Kidney (tissue), 14 donors: ENCODE measurements around the gene KNCN. TPM values are rescaled to one million over a fixed set of nuclear protein-coding genes. Genes with fewer than 3 reads are reported as not detected.

Experiments used
- DNase-seq, 5 donors: peaks; one replicate each; pipeline ENCODE4 v3.0.0-alpha.2; 2013 to 2020
- FAIRE-seq: peaks from 2 replicates; lab custom pipeline; 2012; peaks lifted over from hg19 to GRCh38; lab: Jason Lieb, UNC
- H3K27ac ChIP-seq, 2 donors: one replicate each; pipeline ENCODE4 v1.7.0; 2013; ENCODE audit warnings: low read depth in 2 of 2, low read length in 2 of 2, inconsistent platforms in 1 of 2
- H3K27me3 ChIP-seq: one replicate; pipeline ENCODE4 v1.7.1; 2013; ENCODE audit warnings: low read length, inconsistent platforms; ENCODE audit not compliant: control insufficient read depth, insufficient read depth
- H3K36me3 ChIP-seq, 3 donors: one replicate each; pipeline versions ENCODE4 v1.7.0 to v1.7.1; 2013; ENCODE audit warnings: low read length in 3 of 3, control low read depth in 1 of 3, inconsistent platforms in 1 of 3; ENCODE audit not compliant: insufficient read depth in 3 of 3, control insufficient read depth in 2 of 3
- H3K4me1 ChIP-seq, 3 donors: one replicate each; pipeline versions ENCODE4 v1.7.0 to v1.7.1; 2013; ENCODE audit warnings: low read length in 3 of 3, inconsistent platforms in 1 of 3, low read depth in 1 of 3; ENCODE audit not compliant: control insufficient read depth in 2 of 3, insufficient read depth in 2 of 3
- H3K4me3 ChIP-seq, 3 donors: one replicate each; pipeline versions ENCODE4 v1.7.0 to v1.8.1; 2013; ENCODE audit warnings: low read length in 3 of 3, control low read depth in 1 of 3, inconsistent platforms in 1 of 3
- H3K9ac ChIP-seq, 3 donors: one replicate each; pipeline versions ENCODE4 v1.7.0 to v1.7.1; 2013; ENCODE audit warnings: low read length in 3 of 3, control low read depth in 1 of 3, inconsistent platforms in 1 of 3
- H3K9me3 ChIP-seq, 3 donors: one replicate each; pipeline versions ENCODE4 v1.7.0 to v1.7.1; 2013; ENCODE audit warnings: low read length in 3 of 3, control low read depth in 1 of 3, inconsistent platforms in 1 of 3; ENCODE audit not compliant: control insufficient read depth in 2 of 3, insufficient read depth in 1 of 3
- intact Hi-C: fragments of 100-400 bp; cut with DNase I; formaldehyde crosslinking; loops from one replicate; pipeline ENCODE4 v1.11.1; 2022
- polyA plus RNA-seq: library from polyadenylated mRNA; stranded (reverse); fragments of 350-450 nt; fragmentation: Illumina TruSeq; extraction: RNeasy Lipid Tissue Mini Kit (QIAGEN cat#74804); gene quantifications from one replicate; pipeline ENCODE4 v1.2.3, GENCODE V29; 2014; ENCODE audit warnings: low read depth, low replicate concordance; ENCODE audit not compliant: insufficient read depth
- total RNA-seq: library from RNA; stranded (reverse); fragmentation: NEBNext Ultra II Directional; extraction: Animal tissue kit (Norgen Biotek cat#: 25700); gene quantifications from one replicate; pipeline ENCODE4 v1.2.1, GENCODE V29; 2021
- TF ChIP-seq, protein P1 (sequence below): IDR thresholded peaks from 3 replicates; pipeline ENCODE4 v1.5.1; 2012; ENCODE audit warnings: mild to moderate bottlenecking, moderate library complexity, borderline replicate concordance; ENCODE audit not compliant: insufficient read depth; ENCODE audit errors: extremely low read depth
- donor health status: control.
- donor health status: control.
- donor health status: control.
- donor health status: control.
- donor health status: control.
- donor health status: DM: yes; HTN: yes; CAD: no.
- donor health status: Normal renal cell carcinoma (clear cell type).

The KNCN gene
- total and polyA plus RNA-seq, 2 donors from 2014 or later: not detected

- H3K36me3 ChIP-seq: peaks cover 0 to 36% (median 23%) of the 10 kb centered on the region in 3 donors
- no peak for DNase-seq
- no peak overlapping the region for H3K4me3 ChIP-seq
- H3K27ac ChIP-seq: no peak overlapping the region
- H3K9ac ChIP-seq: no peak overlapping the region
- no peaks in the 10 kb centered on the region for H3K9me3 ChIP-seq
- TF ChIP-seq, protein P1, sequence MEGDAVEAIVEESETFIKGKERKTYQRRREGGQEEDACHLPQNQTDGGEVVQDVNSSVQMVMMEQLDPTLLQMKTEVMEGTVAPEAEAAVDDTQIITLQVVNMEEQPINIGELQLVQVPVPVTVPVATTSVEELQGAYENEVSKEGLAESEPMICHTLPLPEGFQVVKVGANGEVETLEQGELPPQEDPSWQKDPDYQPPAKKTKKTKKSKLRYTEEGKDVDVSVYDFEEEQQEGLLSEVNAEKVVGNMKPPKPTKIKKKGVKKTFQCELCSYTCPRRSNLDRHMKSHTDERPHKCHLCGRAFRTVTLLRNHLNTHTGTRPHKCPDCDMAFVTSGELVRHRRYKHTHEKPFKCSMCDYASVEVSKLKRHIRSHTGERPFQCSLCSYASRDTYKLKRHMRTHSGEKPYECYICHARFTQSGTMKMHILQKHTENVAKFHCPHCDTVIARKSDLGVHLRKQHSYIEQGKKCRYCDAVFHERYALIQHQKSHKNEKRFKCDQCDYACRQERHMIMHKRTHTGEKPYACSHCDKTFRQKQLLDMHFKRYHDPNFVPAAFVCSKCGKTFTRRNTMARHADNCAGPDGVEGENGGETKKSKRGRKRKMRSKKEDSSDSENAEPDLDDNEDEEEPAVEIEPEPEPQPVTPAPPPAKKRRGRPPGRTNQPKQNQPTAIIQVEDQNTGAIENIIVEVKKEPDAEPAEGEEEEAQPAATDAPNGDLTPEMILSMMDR: no peak
- H3K27me3 ChIP-seq: no peaks in the 10 kb centered on the region
- no peak for FAIRE-seq
- no peaks in the 10 kb centered on the region for H3K4me1 ChIP-seq
- intact Hi-C loops: no loop called here
These were observed 31.5 kb upstream of the KNCN start for GRCh38 chr1:46582972-46583371.

GRCh38 chr1:46581681-46582455, 30.4 kb upstream of the KNCN start:
- no peak overlapping the region for H3K27ac ChIP-seq
- no peak for DNase-seq
- intact Hi-C loops: no loop called here

DNA sequence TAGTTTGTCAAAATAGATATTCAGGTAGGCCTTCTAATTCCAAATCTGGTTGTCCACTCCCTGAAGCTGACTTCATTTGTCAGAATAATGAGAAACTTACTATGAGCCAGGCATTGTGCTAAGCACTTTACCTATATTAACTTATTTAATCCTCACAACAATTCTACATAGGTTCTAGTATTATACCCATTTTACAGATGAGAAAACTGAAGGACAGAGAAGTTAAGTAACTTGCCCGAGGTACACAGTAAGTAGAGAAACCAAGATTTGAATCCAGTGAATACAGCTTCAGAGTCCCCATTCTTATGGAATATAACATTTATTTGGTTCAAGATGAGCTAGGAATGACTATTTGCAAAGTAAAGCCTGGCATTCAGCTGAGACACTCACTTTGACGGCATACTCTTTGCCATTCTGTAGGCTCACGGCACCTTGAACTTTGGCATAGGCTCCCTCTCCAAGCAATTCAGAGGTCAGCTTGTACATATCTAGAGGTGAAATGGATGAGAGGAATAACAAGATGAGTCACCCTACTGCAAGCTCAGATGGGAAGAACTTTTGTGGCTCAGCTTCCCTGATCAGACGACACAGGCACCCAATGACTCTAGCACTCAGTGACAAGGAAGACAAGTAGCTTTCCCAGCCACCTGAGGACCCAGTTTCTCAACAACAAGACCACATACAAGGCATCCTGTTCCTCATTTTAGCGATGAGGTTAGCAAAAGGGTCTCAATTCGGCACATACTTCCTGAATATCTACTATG, 28.9 kb upstream of the KNCN start:
- H3K4me1 ChIP-seq: no peaks in the 10 kb centered on the region
- H3K27me3 ChIP-seq: no peaks in the 10 kb centered on the region
- intact Hi-C loops: no loop called here
- no peak overlapping the region for H3K4me3 ChIP-seq
- H3K9ac ChIP-seq: no peak overlapping the region
- H3K27ac ChIP-seq: no peak overlapping the region
- DNase-seq (no peak), FAIRE-seq (no peak)
- TF ChIP-seq, protein P1: no peak
- H3K36me3 ChIP-seq: peaks cover 0 to 36% (median 26%) of the 10 kb centered on the region in 3 donors
- no peaks in the 10 kb centered on the region for H3K9me3 ChIP-seq

More at GRCh38 chr1:46581681-46582455, 30.4 kb upstream of the KNCN start:
- TF ChIP-seq, protein P1: no peak
- Histone ChIP-seq H3K9me3 (no peaks in the 10 kb centered on the region), H3K9ac (no peak overlapping the region), H3K4me1 (no peaks in the 10 kb centered on the region), H3K4me3 (no peak overlapping the region), H3K27me3 (no peaks in the 10 kb centered on the region), H3K36me3 (peaks cover 0 to 37% (median 27%) of the 10 kb centered on the region in 3 donors)
- FAIRE-seq: no peak
